GM18511 (cell line): Measurements from ENCODE around the gene ENPP7.

Experiments used
- ATAC-seq: cut with Tn5 transposase; IDR thresholded peaks from one replicate; pipeline ENCODE4 v1.9.1; 2021; ENCODE audit warnings: mild to moderate bottlenecking, moderate library complexity; ENCODE audit not compliant: unreplicated experiment

ENPP7 gene

DNA sequence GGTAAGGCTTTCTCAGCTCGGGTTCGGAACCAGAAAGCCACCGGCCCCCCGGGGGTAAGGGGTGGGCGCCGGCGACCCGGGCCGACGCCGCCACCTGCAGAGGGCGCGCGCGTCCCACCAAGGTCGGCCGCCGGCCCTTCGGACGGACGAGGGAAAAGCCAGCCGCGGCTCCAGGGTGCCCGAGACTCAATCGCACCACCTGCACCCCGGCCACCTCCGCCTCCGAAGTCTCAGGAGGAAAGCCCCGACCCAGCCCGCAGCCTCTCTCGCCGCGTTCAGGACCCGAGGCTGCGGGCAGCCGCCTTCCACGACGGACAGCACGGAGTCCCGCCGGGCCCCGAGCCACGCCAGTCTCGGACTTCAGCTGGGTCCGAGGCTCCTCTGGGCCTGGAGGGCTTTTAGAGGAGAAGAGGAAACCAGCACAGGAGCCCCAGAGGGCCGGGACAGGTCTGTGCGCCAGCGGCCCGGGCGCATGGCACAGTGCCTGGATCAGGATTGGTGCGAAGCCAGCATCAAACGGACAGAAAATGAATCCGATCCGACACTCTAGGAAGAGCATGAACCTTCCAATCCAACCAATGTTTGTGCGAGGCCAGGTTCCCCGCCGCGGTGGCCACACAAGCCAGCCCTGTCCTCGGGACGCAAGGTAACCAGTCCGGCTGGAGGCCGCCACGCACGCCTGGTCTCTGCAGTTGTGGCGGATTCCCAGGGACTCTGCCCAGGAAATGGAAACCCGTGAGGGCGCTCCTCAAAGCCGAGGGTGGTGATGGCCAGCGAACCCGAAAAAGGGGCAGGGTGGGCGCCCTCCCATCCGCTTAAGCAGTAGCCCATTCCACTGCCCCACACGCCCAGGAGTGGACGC, 59.4 kb downstream of the ENPP7 start:
- ATAC-seq = no peak

DNA sequence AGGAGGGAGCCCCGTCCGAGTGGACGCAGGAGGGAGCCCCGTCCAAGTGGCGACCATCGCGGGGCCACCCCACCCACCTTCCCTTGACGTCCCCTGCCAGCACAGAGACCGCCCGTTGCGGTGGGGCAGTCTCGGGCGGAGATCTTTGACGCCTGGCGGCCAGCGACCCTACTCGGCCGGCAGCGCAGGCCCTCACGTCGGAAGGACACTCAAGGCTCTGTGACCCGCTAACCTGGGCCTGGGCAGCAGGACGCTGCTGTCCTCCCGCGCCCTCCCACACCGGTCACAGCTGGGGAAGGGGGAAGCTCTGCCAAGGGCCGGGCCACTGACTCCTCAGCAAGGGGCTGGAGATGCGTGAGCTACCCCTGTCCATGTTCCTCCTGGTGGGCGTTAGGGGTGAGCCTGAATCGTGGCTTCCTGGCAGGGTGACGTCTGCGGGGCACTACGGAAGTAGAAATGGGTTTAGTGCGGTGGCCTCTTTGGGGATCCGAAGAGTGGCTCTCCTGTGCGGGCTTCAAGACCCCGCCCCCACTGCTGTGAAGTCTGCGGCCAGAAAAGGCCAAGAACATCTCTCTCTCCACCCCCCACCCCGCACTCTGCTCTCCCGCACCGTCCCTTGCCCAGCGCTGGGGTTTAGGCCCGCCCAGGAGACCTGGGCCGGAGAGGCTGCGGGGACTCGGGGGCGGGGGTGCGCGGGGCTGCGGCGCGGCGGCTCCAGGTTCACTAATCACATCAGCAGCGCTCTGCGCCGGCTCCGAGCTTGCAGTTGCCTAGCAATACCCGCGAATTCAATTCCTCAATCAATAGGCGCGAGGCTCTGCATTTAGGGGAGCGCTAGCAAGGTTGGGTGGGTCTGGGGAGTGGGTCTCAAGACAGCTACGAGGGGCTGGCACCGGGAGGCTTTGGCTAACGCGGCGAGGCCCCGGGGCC, 60.3 kb downstream of the ENPP7 start:
- ATAC-seq = no peak

DNA sequence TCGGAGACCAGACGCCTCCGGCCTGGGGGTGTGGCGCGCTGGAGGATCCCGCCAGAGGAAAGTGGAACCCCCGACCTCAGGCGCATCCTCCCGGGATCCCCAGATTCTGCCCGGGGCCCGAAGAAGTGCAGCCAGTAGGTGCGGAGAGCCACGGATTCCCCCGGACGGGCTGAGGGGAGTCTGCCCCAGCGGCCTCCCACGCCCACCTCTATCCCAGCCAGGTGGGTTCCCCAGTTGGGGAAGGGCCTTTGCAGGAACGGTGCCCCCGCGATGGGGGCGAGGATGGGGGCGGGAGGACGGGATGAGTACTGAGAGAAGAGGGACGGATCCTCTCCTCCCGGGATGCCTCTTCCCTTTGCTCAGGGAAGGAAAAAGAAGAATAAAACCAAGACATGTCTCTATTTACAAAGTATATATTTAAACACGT, 61.0 kb downstream of the ENPP7 start:
- ATAC-seq = no peak
